AG04449 (cell line): ENCODE results near the gene DAB1.

Experiments
- CTCF ChIA-PET: fragments of 350-600 bp; formaldehyde crosslinking; extraction: SDS; loops from one replicate; lab custom pipeline; 2021; ENCODE audit warnings: antibody characterized with exemption; lab: Yijun Ruan, JAX
- POLR2A ChIA-PET: fragments of 400-600, 350-600 bp; formaldehyde crosslinking; extraction: SDS; loops from one replicate; lab custom pipeline; 2020; ENCODE audit warnings: antibody characterized with exemption, inconsistent platforms; lab: Yijun Ruan, JAX
- DNase-seq: peaks from one replicate; pipeline ENCODE4 v3.0.0-alpha.2; 2010; ENCODE audit warnings: low read depth, low spot score
- H3K4me3 ChIP-seq: 2 replicates; pipeline ENCODE4 v1.5.1; 2011; ENCODE audit warnings: low read depth, mild to moderate bottlenecking, control low read depth, low read length
- TF ChIP-seq, protein P1 (sequence below): IDR thresholded peaks from one replicate; pipeline ENCODE4 v1.5.1; 2011; ENCODE audit warnings: mild to moderate bottlenecking, moderate library complexity, low read length, control low read depth, inconsistent platforms; ENCODE audit not compliant: insufficient read depth; ENCODE audit errors: missing control alignments

The DAB1 gene

GRCh38 chr1:57146100-57146499 lies 277.8 kb downstream of the DAB1 start:
- ChIA-PET CTCF (no interaction called here), POLR2A (no interaction called here)

GRCh38 chr1:57142999-57143398 lies 280.9 kb downstream of the DAB1 start:
- DNase-seq: no peak
- POLR2A ChIA-PET: no interaction called here

More at GRCh38 chr1:57146100-57146499, 277.8 kb downstream of the DAB1 start:
- no peak for DNase-seq
- H3K4me3 ChIP-seq: no peak overlapping the region
- TF ChIP-seq, protein P1, sequence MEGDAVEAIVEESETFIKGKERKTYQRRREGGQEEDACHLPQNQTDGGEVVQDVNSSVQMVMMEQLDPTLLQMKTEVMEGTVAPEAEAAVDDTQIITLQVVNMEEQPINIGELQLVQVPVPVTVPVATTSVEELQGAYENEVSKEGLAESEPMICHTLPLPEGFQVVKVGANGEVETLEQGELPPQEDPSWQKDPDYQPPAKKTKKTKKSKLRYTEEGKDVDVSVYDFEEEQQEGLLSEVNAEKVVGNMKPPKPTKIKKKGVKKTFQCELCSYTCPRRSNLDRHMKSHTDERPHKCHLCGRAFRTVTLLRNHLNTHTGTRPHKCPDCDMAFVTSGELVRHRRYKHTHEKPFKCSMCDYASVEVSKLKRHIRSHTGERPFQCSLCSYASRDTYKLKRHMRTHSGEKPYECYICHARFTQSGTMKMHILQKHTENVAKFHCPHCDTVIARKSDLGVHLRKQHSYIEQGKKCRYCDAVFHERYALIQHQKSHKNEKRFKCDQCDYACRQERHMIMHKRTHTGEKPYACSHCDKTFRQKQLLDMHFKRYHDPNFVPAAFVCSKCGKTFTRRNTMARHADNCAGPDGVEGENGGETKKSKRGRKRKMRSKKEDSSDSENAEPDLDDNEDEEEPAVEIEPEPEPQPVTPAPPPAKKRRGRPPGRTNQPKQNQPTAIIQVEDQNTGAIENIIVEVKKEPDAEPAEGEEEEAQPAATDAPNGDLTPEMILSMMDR: no peak

DNA sequence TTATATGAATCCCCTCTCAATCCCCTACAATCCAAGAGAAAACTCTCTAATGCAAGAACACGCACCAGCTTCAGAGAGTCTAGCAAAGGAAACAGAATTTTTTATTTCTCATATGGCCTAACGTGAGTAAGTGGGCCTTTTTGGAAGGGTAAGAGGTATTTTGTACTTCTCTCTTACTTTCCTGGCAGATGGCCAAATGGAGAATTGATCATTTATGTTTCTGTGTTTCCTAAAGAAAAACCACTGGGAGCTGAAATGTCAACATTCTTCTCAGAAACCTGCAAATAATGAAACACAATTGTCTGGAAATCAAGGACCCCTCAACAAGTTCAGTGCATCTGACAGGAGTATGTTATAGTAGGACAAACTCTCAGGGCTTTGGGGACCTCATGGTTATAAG lies 281.7 kb downstream of the DAB1 start:
- no peak overlapping the region for H3K4me3 ChIP-seq
- ChIA-PET POLR2A (no interaction called here), CTCF (no interaction called here)
- TF ChIP-seq, protein P1: no peak
- no peak for DNase-seq

More at GRCh38 chr1:57142999-57143398, 280.9 kb downstream of the DAB1 start:
- TF ChIP-seq, protein P1: no peak
- no peak overlapping the region for H3K4me3 ChIP-seq
- CTCF ChIA-PET: no interaction called here

DNA sequence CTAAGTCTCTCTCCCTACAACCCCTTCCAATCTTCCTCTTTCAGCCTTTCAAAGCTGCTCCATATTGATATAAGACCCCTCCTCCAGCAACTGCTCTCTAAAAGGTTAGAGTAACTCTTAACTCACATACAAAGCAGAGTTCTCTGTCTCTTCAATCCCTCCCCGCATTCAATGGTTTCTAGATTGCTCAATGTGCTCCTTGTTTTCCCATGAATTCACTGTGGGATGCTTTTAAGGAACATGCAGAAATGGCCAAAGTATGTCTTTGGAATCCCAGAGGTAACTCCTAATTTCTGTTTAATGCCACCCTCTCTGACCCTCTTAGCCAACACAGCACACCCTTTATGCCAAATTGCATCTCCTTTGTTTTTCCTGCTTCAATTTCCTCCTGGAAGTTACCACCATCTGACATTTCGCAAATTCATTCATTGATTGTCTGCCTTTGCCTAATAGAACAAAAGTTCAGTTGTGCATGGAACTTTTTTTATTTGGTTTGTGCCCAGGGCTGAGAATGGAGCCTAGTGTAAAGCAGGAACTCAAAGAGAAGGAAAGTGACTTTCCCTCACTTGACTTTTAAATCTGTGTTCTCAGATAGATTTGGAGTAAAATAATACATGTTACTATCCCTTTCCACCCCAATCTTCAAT lies 285.3 kb downstream of the DAB1 start:
- no peak overlapping the region for H3K4me3 ChIP-seq
- POLR2A ChIA-PET: no interaction called here
- TF ChIP-seq, protein P1: no peak
- CTCF ChIA-PET: no interaction called here
- no peak for DNase-seq

GRCh38 chr1:57137980-57138379 lies 285.9 kb downstream of the DAB1 start:
- ChIA-PET CTCF (no interaction called here), POLR2A (no interaction called here)
- TF ChIP-seq, protein P1: no peak
- no peak for DNase-seq
- H3K4me3 ChIP-seq: no peak overlapping the region

DNA sequence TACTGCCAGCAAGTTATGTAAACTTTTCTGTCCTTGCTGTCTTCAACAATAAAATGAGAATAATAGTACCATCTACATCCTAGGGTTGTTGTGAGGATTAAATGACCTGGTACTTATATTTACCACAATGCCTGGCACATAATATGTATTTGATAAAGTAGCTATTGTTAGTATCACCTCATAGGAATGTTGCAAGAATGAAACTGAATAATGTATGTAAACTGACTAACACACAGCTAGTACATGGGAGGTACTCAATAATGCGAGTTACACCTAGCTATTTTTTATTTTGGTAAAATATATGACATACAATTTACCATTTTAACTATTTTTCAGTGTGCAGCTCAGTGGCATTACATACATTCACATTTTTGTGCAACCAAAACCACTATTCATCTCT lies 289.1 kb downstream of the DAB1 start:
- no peak overlapping the region for H3K4me3 ChIP-seq
- POLR2A ChIA-PET: no interaction called here
- DNase-seq: no peak
- TF ChIP-seq, protein P1: no peak
- CTCF ChIA-PET: no interaction called here
